Cardiac fibroblast (primary cell): ENCODE data around the gene DCTPP1.

Source experiments
- DNase-seq, 2 donors: peaks; one replicate each; pipeline versions ENCODE4 v3.0.0 to v3.0.0-alpha.2; 2010; ENCODE audit warnings: low read depth in 2 of 2
- H3K4me3 ChIP-seq, 2 donors: replicated peaks in 1 of 2; 1 replicate in 1 of 2; 2 replicates in 1 of 2; pipeline ENCODE4 v1.5.1; 2011; ENCODE audit warnings: low read depth in 2 of 2, low read length in 2 of 2, mild to moderate bottlenecking in 2 of 2, moderate library complexity in 1 of 2
- TF ChIP-seq, protein P1 (sequence below): IDR thresholded peaks from one replicate; pipeline ENCODE4 v1.5.1; 2011; ENCODE audit warnings: low read depth, mild to moderate bottlenecking, low read length, inconsistent platforms

Gene DCTPP1

DNA sequence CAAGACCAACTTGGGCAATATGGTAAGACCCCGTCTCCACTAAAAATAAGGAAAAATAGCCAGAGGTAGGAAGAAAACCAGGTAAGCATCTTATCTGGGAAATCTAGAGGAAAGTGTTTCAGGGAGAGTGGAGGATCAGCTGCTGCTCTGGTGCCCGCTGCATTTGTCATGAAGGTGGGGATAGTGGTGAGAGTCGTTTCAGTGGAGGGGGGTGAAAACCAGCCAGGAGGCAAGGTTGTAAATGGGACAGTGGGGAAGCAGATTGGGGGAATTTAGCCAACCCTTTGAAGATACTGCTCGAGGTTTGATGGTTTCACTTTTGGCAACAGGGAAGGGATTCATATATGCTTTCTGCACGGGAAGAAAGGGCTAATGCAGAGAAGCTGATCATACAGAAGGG lies 8.8 kb downstream of the DCTPP1 start:
- no peak for DNase-seq
- H3K4me3 ChIP-seq: no peak overlapping the region
- TF ChIP-seq, protein P1, sequence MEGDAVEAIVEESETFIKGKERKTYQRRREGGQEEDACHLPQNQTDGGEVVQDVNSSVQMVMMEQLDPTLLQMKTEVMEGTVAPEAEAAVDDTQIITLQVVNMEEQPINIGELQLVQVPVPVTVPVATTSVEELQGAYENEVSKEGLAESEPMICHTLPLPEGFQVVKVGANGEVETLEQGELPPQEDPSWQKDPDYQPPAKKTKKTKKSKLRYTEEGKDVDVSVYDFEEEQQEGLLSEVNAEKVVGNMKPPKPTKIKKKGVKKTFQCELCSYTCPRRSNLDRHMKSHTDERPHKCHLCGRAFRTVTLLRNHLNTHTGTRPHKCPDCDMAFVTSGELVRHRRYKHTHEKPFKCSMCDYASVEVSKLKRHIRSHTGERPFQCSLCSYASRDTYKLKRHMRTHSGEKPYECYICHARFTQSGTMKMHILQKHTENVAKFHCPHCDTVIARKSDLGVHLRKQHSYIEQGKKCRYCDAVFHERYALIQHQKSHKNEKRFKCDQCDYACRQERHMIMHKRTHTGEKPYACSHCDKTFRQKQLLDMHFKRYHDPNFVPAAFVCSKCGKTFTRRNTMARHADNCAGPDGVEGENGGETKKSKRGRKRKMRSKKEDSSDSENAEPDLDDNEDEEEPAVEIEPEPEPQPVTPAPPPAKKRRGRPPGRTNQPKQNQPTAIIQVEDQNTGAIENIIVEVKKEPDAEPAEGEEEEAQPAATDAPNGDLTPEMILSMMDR: no peak

DNA sequence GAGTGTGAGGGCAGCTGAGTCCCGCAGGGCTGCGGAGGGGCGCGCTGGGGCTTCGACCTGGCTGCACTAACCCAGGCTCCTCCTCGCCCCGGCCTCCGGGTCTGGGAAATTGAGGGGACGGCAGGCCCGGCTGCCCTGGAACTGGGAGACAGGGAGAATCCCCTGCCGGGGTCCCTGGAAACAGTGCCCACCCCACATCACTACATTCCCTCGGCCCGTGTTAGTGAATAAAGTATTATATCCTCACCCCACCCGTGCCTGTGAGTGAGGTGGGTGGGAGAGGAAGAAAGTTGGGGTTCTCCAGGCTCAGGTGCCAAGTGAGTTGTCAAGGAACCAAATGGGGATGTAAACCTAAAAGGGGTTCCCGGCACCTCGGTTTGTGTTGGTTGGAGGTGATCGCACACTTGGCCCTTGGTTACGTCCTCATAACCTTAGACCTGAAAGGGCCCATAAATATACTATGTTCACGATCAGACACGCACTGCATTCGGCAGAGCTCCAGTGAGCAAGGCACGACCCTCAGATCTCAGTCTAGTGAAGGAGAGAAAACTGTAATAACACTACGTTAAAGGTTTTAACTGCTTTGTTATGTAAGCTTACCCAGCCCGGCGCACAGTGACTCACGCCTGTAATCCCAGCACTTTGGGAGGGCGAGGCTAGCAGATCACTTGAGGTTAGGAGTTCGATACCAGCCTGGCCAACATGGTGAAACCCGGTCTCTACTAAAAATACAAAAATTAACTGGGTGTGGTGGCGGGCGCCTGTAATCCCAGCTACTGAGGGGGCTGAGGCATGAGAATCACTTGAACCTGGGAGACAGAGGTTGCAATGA lies 11.3 kb downstream of the DCTPP1 start:
- TF ChIP-seq, protein P1: no peak
- peak overlapping the region; percentile 22 to 59 for H3K4me3 ChIP-seq
- DNase-seq: no peak

DNA sequence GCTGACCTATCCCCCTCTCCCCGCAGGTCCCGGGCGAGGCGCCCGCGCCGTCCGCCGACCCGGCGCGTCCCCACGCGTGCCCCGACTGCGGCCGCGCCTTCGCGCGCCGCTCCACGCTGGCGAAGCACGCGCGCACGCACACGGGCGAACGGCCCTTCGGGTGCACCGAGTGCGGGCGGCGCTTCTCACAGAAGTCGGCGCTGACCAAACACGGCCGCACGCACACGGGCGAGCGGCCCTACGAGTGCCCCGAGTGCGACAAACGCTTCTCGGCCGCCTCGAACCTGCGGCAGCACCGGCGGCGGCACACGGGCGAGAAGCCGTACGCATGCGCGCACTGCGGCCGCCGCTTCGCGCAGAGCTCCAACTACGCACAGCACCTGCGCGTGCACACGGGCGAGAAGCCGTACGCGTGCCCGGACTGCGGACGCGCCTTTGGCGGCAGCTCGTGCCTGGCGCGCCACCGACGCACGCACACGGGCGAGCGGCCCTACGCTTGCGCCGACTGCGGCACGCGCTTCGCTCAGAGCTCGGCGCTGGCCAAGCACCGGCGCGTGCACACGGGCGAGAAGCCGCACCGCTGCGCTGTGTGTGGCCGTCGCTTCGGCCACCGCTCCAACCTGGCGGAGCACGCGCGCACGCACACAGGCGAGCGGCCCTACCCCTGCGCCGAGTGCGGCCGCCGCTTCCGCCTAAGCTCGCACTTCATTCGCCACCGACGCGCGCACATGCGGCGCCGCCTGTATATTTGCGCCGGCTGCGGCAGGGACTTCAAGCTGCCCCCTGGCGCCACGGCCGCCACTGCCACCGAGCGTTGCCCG lies 12.1 kb downstream of the DCTPP1 start:
- H3K4me3 ChIP-seq: peak overlapping the region; percentile 43 to 59
- TF ChIP-seq, protein P1: no peak
- peak; percentile 88 to 95 for DNase-seq

DNA sequence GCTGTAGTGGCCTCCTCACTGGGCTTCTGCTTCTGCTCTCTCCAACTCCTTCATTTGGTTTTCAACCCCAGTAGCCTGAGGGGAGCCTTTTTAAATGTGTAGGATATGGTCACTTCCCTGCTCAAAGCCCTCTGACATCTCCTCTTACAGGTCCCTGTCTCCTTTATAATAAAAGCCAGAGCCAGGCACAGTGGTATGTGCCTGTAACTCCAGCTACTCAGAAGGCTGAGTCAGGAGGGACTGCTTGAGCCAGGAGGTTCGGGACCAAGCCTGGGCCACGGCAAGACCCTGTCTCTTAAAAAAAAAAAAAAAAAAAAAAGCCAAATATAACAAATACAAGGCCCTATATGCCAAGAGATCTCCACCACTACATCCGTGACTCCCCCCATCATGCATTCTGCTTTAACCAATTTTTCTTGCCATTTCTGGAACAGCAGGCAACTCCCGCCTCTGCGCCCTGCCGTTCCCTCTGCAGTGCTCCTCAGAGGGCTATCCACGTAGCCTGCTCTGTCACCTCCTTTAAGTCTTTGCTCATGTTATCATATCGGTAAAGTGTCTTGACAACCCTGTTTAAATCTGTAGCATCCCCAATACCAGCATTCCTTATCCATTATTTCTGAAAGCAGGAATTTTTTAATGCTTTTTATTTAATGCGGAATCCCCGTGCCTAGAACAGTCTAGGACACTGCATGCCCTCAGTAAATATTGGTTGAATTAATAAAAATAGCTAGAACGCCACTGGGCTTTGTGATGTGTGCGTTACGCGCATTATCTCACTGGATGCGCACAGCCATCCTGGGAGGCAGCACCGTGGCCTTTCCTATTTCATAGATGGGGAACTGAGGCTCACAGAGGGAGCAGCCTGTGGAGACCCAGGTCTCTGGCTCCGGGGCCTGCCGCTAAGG lies 13.0 kb downstream of the DCTPP1 start:
- DNase-seq: peak in 1 of 2 donors; percentile 5
- peak overlapping the region; percentile 43 to 59 for H3K4me3 ChIP-seq
- TF ChIP-seq, protein P1: no peak

DNA sequence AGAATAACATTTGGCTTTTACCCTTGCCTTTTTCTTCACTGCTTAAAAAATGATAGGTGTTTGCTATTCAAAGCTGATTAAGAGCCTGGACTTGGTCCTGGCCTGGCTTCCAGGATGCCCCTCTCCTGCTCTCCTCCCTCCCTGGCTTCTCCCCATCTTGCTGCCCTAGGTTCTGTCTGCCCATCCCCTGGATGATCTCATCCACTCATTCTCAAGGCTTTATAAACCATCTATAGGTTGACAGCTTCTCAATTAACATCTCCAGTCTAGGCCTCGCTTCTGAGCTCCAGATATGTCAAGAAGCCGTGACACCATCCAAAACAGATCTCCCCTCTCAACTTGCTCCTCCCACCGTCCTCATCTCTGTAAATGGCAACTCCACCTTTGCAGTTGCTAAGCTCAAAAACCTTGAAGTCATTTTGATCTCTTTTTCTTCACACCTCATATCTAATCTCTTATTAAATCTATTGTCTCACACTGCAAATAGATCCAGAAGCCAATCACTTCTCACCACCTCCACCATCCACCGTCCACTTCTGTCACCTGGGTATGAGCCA lies 13.7 kb downstream of the DCTPP1 start:
- TF ChIP-seq, protein P1: no peak
- no peak overlapping the region for H3K4me3 ChIP-seq
- DNase-seq: no peak

DNA sequence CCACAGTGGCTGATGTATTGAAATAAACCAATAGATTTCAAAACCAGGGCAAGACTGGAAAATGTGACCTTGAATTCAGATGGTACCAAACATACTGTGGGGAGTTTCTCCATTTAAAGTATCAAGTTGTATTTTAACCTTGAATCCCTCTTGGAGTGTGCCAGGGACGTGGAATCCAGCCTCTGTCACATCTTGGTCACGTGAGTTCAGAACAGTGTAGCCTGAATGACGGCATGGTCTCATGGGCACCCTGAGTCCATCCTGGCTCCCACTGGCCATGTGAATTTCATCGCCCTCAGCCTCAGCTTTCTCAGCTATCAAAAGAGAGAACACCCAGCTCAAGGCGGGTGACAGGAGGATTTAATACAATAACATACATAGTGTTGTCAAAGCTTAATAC lies 15.7 kb downstream of the DCTPP1 start:
- no peak for DNase-seq
- no peak overlapping the region for H3K4me3 ChIP-seq
- TF ChIP-seq, protein P1: no peak
